Immature natural killer cell (primary cell): ENCODE measurements around the gene DSCAML1. TPM values are rescaled to one million over a fixed set of nuclear protein-coding genes. Genes with fewer than 3 reads are reported as not detected.

Experiments used
- DNase-seq, 3 donors: peaks; one replicate each; pipeline ENCODE4 v3.0.0; 2022; ENCODE audit warnings: mixed read lengths in 1 of 3
- H3K27ac Mint-ChIP-seq, 6 donors: one replicate each; pipeline ENCODE4 v1.8.0; 2020; ENCODE audit warnings: mixed read lengths in 6 of 6, mild to moderate bottlenecking in 5 of 6, inconsistent platforms in 4 of 6, moderate library complexity in 3 of 6
- H3K27me3 Mint-ChIP-seq, 3 donors: one replicate each; pipeline ENCODE4 v1.8.0; 2020 to 2021; ENCODE audit warnings: low read depth in 3 of 3, mild to moderate bottlenecking in 3 of 3, mixed read lengths in 3 of 3, moderate library complexity in 3 of 3, inconsistent platforms in 1 of 3
- H3K36me3 Mint-ChIP-seq, 3 donors: one replicate each; pipeline ENCODE4 v1.8.0; 2020; ENCODE audit warnings: mixed read lengths in 3 of 3, inconsistent platforms in 2 of 3, mild to moderate bottlenecking in 2 of 3
- H3K4me1 Mint-ChIP-seq, 2 donors: one replicate each; pipeline ENCODE4 v1.8.0; 2020; ENCODE audit warnings: inconsistent platforms in 2 of 2, mild to moderate bottlenecking in 2 of 2, mixed read lengths in 2 of 2, moderate library complexity in 1 of 2
- H3K4me3 Mint-ChIP-seq, 5 donors: one replicate each; pipeline ENCODE4 v1.8.0; 2020; ENCODE audit warnings: mild to moderate bottlenecking in 5 of 5, mixed read lengths in 5 of 5, inconsistent platforms in 3 of 5, moderate library complexity in 3 of 5
- H3K9me3 Mint-ChIP-seq, 6 donors: one replicate each; pipeline ENCODE4 v1.8.0; 2020; ENCODE audit warnings: mild to moderate bottlenecking in 6 of 6, mixed read lengths in 6 of 6, inconsistent platforms in 4 of 6, moderate library complexity in 3 of 6
- polyA plus RNA-seq, 3 donors: library from polyadenylated mRNA; unstranded; fragments of 300-500 nt; fragmentation: Illumina TruSeq; gene quantifications; one replicate each; pipeline ENCODE4 v1.2.3, GENCODE V29; 2021

The DSCAML1 gene
- polyA plus RNA-seq, 3 donors from 2014 or later, result not detected

DNA sequence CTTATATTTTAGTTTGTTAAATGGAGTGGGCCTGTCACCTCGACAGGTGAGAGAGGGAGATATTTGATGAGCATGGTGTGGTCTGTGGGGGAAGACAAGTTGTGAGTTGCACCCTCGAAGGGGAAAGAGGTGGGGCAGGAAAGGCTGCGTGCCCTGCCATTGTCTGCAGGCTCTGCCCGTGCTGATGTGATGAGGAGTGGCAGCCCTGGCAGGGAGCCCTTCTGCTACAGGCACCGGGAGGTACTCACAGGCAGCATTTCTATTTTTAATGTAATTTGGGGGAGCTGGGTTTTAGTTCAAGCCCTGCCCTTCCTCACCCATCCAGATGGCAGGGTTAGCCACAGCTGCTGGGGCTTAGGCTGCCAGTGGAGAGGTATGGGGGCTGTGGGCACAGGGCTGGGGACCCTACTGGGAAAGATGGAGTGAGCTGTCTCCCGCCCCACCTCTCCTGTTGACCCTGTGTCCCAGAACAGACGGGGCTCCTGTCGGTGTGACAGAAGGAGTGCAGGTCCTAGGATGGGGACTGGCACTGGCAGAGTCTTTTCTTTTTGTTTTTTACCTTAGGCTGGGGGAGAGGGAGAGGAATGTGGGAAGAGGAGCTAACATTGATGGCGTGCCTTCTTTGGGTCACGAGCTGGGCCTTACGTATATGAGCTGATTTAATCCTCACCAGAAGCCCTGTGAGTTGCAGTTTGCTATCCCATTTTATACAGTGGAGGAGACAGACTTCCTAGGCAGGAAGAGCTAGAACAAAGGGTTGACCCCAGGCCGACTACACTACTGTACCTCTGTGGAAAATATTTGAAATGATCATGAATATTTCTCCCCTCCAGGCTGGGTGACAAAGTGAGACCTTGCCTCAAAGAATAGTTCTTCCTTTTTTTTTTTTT, 417.8 kb downstream of the DSCAML1 start:
- no peak overlapping the region for H3K27ac Mint-ChIP-seq
- H3K4me1 Mint-ChIP-seq, result no peaks in the 10 kb centered on the region
- peaks cover 0 to 2% (median 0%) of the 10 kb centered on the region in 3 donors for H3K27me3 Mint-ChIP-seq
- H3K9me3 Mint-ChIP-seq, result no peaks in the 10 kb centered on the region
- no peak for DNase-seq
- peaks cover 21 to 55% (median 28%) of the 10 kb centered on the region in 3 donors for H3K36me3 Mint-ChIP-seq
- H3K4me3 Mint-ChIP-seq, result no peak overlapping the region

Other genes starting within 250 kb of the DSCAML1 start
- 10 to 100 TPM in 1 of 3 donors, 1 to 10 TPM in 2; 1.3 to 12.0 (median 3.4) TPM for gene FXYD2, start 27.5 kb upstream of the DSCAML1 start, polyA plus RNA-seq
- not detected for gene FXYD6, start 79.4 kb upstream of the DSCAML1 start, polyA plus RNA-seq
- gene TMPRSS13, start 132.2 kb upstream of the DSCAML1 start, polyA plus RNA-seq, result under 1 TPM in 2 of 3 donors, not detected in 1; 0.20 to 0.31 TPM
- 100 to 1,000 TPM; 215 to 460 (median 264) TPM for gene IL10RA, start 189.2 kb upstream of the DSCAML1 start, polyA plus RNA-seq